ENCODE results near the gene IL17RE.

IL17RE gene

DNA sequence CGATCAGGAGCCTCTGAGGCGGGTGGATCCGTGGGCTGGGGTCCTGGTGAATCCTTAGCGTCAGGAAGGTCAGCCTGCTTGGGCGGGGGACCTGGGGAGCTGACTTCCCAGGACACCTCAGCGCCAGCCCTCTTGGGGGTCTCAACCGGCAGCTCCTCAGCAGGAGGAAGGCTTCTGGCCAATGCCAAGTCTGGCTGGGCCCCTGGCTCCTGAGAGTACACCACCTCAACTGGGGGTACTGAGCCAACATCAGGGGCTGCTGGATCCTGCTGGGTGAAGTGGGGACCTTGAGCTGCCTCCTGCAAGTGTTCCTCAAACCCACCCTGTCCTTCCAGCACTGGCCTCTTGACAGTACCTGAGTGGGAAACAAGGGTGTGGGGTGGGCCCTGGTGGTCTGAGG, 46.5 kb downstream of the IL17RE start:
- TF ChIP-seq PAX5 (IDR thresholded peaks at IDR 0.05; ENCODE audit: insufficient read depth, low read length, severe bottlenecking) (no peak), POLR2AphosphoS5 (IDR thresholded peaks at IDR 0.05; ENCODE audit: low read depth, low read length) (no peak), POU2F2 (IDR thresholded peaks at IDR 0.05; ENCODE audit: low read depth, low read length) (no peak)
- DNase-seq (ENCODE audit: insufficient read length, low spot score) (no peak), FAIRE-seq (no peak)

DNA sequence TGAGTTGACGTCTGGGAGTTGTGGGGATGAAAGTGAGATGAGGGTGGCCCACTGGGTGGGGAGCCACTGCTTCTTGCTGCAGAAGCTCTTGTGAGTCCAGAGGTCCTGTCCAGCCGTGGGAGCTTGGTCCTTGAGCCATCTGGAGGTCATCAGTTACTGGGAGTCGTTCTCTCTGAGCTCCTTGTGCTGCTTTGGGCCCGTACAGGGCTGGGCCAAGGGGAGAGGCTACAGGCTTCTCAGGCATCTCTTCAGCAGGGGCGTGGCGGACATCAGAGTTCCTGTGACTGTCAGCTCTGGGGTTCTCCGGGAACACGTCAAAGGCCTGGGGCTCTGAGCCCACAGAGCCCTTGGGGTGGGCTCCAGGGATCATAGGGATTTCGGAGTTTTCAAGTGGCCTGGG, 47.0 kb downstream of the IL17RE start:
- FAIRE-seq (no peak), DNase-seq (ENCODE audit: insufficient read length, low spot score) (no peak)
- no peak for TF ChIP-seq TAF1 (IDR thresholded peaks at IDR 0.05; ENCODE audit: low read depth, low read length)
- TF ChIP-seq PAX5 (IDR thresholded peaks at IDR 0.05; ENCODE audit: insufficient read depth, low read length, severe bottlenecking): no peak
- no peak for TF ChIP-seq POLR2A (IDR thresholded peaks at IDR 0.05; ENCODE audit: low read depth, low read length)
- no peak for TF ChIP-seq POU2F2 (IDR thresholded peaks at IDR 0.05; ENCODE audit: low read depth, low read length)
- no peak for TF ChIP-seq POLR2AphosphoS5 (IDR thresholded peaks at IDR 0.05; ENCODE audit: low read depth, low read length)
- no peak for TF ChIP-seq SPI1 (IDR thresholded peaks at IDR 0.05; ENCODE audit: low read depth, low read length)

DNA sequence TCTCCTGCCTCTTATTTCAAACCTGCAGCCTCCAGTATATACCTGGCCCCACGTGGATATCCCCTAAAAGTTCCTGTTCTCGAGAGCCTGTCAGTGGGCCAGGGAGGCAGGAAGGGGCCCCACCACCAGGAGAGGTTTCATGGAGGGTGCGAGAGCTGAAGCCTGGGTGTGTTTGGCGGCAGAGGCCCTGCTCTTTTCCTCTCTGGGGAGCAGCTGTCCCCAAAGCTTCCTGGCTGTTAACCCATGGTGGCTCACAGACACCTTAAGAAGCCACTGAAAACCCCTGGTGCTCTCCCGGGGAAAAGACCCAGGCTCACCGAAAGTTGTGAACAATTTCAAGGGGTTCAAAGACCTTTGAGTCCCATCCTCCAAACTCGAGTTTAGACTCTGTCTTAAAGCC, 48.5 kb downstream of the IL17RE start:
- no peak for DNase-seq (ENCODE audit: insufficient read length, low spot score)
- no peak for FAIRE-seq
- TF ChIP-seq POLR2A (IDR thresholded peaks at IDR 0.05; ENCODE audit: low read depth, low read length) (no peak), PAX5 (IDR thresholded peaks at IDR 0.05; ENCODE audit: insufficient read depth, low read length, severe bottlenecking) (no peak), TAF1 (IDR thresholded peaks at IDR 0.05; ENCODE audit: low read depth, low read length) (no peak), POLR2AphosphoS5 (IDR thresholded peaks at IDR 0.05; ENCODE audit: low read depth, low read length) (no peak), POU2F2 (IDR thresholded peaks at IDR 0.05; ENCODE audit: low read depth, low read length) (no peak), SPI1 (IDR thresholded peaks at IDR 0.05; ENCODE audit: low read depth, low read length) (no peak)

DNA sequence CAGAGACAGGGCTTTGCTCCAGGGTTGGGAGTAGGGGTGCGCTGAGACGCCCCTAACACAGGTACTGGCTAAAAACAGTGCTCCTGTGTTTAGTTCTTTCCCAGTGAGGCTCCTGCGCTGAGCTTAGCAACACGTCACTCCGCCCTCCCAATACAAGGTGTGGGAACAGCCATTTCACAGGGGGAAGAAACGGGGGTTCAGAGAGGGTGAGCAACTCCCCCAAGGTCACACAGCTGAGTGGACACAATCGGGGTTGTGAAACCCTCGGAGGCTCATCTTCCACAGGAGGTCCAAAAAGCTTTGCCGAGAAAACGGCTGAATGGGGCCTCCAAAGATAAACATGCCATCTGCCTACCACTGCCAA, 48.9 kb downstream of the IL17RE start:
- no peak for FAIRE-seq
- TF ChIP-seq SPI1 (IDR thresholded peaks at IDR 0.05; ENCODE audit: low read depth, low read length) (no peak), POLR2A (IDR thresholded peaks at IDR 0.05; ENCODE audit: low read depth, low read length) (no peak), POU2F2 (IDR thresholded peaks at IDR 0.05; ENCODE audit: low read depth, low read length) (no peak), PAX5 (IDR thresholded peaks at IDR 0.05; ENCODE audit: insufficient read depth, low read length, severe bottlenecking) (no peak), POLR2AphosphoS5 (IDR thresholded peaks at IDR 0.05; ENCODE audit: low read depth, low read length) (no peak), TAF1 (IDR thresholded peaks at IDR 0.05; ENCODE audit: low read depth, low read length) (no peak)
- no peak for DNase-seq (ENCODE audit: insufficient read length, low spot score)

DNA sequence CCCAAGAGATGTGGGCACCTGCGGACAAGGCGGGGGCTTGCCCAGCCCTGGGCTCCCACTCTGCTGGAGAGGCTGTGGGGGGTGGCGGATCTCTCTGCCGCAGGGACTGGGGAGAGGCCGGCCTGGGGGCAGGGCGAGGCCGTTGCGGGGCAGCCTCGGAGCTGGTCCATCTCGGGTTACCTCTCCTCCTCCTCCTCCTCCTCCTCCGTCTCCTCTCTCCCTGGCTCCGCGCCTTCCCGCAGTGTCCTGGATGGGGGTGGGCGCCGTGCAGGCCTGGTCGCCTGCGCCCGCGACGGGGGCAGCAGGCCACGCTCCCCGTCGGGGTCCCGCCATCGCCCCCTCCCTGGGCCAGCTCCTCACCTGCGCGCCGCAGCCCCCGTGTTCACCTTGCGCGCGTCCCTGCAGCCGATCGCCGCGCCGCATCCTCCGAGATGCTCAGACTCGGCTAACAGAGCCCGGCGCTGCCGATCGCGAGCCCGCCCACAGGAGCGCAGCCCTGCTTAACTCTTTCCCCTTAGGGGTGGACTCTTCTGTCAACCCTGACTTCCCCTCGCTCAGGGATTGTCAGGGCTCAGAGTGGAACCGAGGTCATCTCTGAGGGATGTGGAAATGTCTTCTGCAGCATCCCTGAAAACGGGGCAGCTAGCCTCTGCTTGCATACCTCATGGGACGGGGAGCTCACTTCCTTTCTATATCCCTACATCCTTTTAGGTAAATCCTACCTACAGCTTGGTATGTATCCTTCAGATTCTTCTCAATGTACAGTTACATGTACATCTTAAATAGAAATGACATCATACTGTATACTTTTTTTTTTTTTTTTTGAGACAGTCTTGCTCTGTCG, 49.5 kb downstream of the IL17RE start, which contains the start of gene PRRT3:
PRRT3 (minus strand) TSS at position 447 of the 844 bp plus-strand sequence. CDS start 2,293 bp downstream, outside the sequence.
- TF ChIP-seq POU2F2 (IDR thresholded peaks at IDR 0.05; ENCODE audit: low read depth, low read length) (0 out of 2 replicates have a peak, but pooled peaks have one; percentile 27), POLR2A (IDR thresholded peaks at IDR 0.05; ENCODE audit: low read depth, low read length) (no peak), TAF1 (IDR thresholded peaks at IDR 0.05; ENCODE audit: low read depth, low read length) (0 out of 2 replicates have a peak, but pooled peaks have one; percentile 44), SPI1 (IDR thresholded peaks at IDR 0.05; ENCODE audit: low read depth, low read length) (no peak), POLR2AphosphoS5 (IDR thresholded peaks at IDR 0.05; ENCODE audit: low read depth, low read length) (peak; percentile 58; the same call in 1 of the 2 replicates), PAX5 (IDR thresholded peaks at IDR 0.05; ENCODE audit: insufficient read depth, low read length, severe bottlenecking) (no peak)
- no peak for FAIRE-seq
- DNase-seq (ENCODE audit: insufficient read length, low spot score): peak; percentile 77

DNA sequence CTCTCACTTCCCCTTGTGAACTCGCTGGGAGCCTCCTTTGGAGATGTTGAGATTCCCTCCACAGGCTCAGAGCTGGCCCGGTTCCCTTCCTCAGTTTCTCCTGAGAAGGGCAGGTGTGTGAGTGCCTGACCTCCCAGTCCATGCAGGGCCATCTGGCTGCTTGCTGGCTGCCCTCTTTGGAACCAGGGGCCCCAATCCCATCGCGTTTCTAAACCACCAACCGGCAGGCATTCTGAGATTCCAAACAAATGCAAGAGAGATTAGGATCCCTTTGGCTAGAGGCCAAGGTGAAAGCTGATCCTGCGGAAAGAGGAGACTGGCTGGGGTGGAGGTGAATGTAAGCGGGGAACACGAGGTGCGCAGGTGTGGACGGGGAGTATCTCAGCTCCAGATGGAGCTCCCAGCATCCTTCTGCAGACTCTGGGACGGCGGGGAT, 52.4 kb downstream of the IL17RE start:
- TF ChIP-seq POU2F2 (IDR thresholded peaks at IDR 0.05; ENCODE audit: low read depth, low read length): no peak
- no peak for TF ChIP-seq PAX5 (IDR thresholded peaks at IDR 0.05; ENCODE audit: insufficient read depth, low read length, severe bottlenecking)
- TF ChIP-seq POLR2A (IDR thresholded peaks at IDR 0.05; ENCODE audit: low read depth, low read length): no peak
- TF ChIP-seq TAF1 (IDR thresholded peaks at IDR 0.05; ENCODE audit: low read depth, low read length): no peak
- TF ChIP-seq POLR2AphosphoS5 (IDR thresholded peaks at IDR 0.05; ENCODE audit: low read depth, low read length): no peak
- no peak for TF ChIP-seq SPI1 (IDR thresholded peaks at IDR 0.05; ENCODE audit: low read depth, low read length)
- no peak for DNase-seq (ENCODE audit: insufficient read length, low spot score)
- FAIRE-seq: no peak

DNA sequence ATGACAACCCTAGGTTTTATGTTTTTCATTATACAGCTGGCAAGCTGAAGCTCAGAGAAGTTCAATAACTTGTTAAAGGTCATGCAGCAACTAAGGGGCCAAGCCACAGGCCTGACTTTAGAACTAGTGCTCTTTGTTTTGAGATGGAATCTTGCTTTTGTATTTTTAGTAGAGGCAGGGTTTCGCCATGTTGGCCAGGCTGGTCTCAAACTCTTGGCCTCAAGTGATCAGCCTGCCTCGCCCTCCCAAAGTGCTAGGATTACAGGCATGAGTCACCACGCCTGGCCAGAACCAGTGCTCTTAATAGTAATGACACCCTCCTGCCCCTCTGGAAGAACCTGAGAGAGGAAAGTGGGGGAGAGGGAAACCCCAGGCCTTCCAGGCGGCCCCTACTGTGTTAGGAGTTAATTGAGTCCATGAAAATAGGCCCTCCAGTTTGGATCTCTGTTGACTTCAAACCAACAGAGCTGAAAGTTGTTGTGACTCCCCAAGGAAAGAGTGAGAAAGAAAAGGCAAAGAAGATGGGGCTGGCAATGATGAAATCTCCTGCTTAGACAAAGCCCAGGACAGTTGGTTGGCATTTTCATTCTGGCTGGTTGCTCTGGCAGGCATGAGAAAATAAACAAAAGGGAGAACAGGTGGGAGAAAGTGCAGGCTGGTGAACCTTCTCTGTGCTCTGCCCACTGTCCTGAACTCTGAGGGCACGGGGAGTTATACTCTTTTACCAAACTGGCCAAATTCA, 53.1 kb downstream of the IL17RE start:
- DNase-seq (ENCODE audit: insufficient read length, low spot score) (no peak), FAIRE-seq (no peak)
- TF ChIP-seq TAF1 (IDR thresholded peaks at IDR 0.05; ENCODE audit: low read depth, low read length) (no peak), POU2F2 (IDR thresholded peaks at IDR 0.05; ENCODE audit: low read depth, low read length) (no peak), POLR2AphosphoS5 (IDR thresholded peaks at IDR 0.05; ENCODE audit: low read depth, low read length) (no peak), POLR2A (IDR thresholded peaks at IDR 0.05; ENCODE audit: low read depth, low read length) (no peak), PAX5 (IDR thresholded peaks at IDR 0.05; ENCODE audit: insufficient read depth, low read length, severe bottlenecking) (no peak), SPI1 (IDR thresholded peaks at IDR 0.05; ENCODE audit: low read depth, low read length) (no peak)

DNA sequence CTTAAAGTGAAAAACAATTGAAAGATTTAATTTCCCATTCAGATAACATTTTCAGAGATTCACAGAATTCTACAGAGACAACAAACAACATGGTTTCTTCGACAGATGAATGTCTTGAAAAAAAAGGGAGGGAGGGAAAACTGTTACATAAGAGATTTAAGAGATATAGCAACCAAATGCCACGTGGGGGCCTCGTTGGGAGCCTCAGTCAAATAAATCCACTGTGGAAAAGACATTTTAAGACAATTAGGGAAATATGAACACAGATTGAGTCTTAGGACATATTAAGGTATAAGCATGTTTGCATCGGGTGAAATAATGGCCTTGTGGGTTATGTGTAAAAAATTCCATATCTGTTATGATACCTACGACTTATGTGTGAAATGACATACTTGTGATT, 54.6 kb downstream of the IL17RE start:
- no peak for TF ChIP-seq TAF1 (IDR thresholded peaks at IDR 0.05; ENCODE audit: low read depth, low read length)
- TF ChIP-seq POLR2A (IDR thresholded peaks at IDR 0.05; ENCODE audit: low read depth, low read length): no peak
- TF ChIP-seq PAX5 (IDR thresholded peaks at IDR 0.05; ENCODE audit: insufficient read depth, low read length, severe bottlenecking): no peak
- no peak for TF ChIP-seq POLR2AphosphoS5 (IDR thresholded peaks at IDR 0.05; ENCODE audit: low read depth, low read length)
- TF ChIP-seq SPI1 (IDR thresholded peaks at IDR 0.05; ENCODE audit: low read depth, low read length): no peak
- TF ChIP-seq POU2F2 (IDR thresholded peaks at IDR 0.05; ENCODE audit: low read depth, low read length): no peak
- no peak for DNase-seq (ENCODE audit: insufficient read length, low spot score)
- FAIRE-seq: no peak

Measured in GM12891 (cell line).